Measurements from ENCODE around the gene MAP4.

MAP4 gene

GRCh38 chr3:47877719-47878118 is 138.5 kb downstream of the MAP4 start:
- no peak overlapping the region for H3K4me3 ChIP-seq (ENCODE audit: low read depth, low read length)
- TF ChIP-seq CTCF (IDR thresholded peaks at IDR 0.05; ENCODE audit: borderline replicate concordance, insufficient read depth, low read depth, low read length) = no peak

GRCh38 chr3:47877290-47877689 is 138.9 kb downstream of the MAP4 start:
- no peak for TF ChIP-seq CTCF (IDR thresholded peaks at IDR 0.05; ENCODE audit: borderline replicate concordance, insufficient read depth, low read depth, low read length)
- H3K4me3 ChIP-seq (ENCODE audit: low read depth, low read length) = no peak overlapping the region

GRCh38 chr3:47874913-47875312 is 141.3 kb downstream of the MAP4 start:
- H3K4me3 ChIP-seq (ENCODE audit: low read depth, low read length) = no peak overlapping the region
- TF ChIP-seq CTCF (IDR thresholded peaks at IDR 0.05; ENCODE audit: borderline replicate concordance, insufficient read depth, low read depth, low read length) = no peak

- TF ChIP-seq CTCF (IDR thresholded peaks at IDR 0.05; ENCODE audit: borderline replicate concordance, insufficient read depth, low read depth, low read length) = no peak
- no peak overlapping the region for H3K4me3 ChIP-seq (ENCODE audit: low read depth, low read length)
These were observed 141.8 kb downstream of the MAP4 start for GRCh38 chr3:47874438-47874837.

GRCh38 chr3:47872916-47873315 is 143.3 kb downstream of the MAP4 start:
- no peak for TF ChIP-seq CTCF (IDR thresholded peaks at IDR 0.05; ENCODE audit: borderline replicate concordance, insufficient read depth, low read depth, low read length)
- H3K4me3 ChIP-seq (ENCODE audit: low read depth, low read length) = no peak overlapping the region

- no peak for TF ChIP-seq CTCF (IDR thresholded peaks at IDR 0.05; ENCODE audit: borderline replicate concordance, insufficient read depth, low read depth, low read length)
- H3K4me3 ChIP-seq (ENCODE audit: low read depth, low read length) = no peak overlapping the region
These were observed 144.8 kb downstream of the MAP4 start for GRCh38 chr3:47871389-47871788.

- no peak for TF ChIP-seq CTCF (IDR thresholded peaks at IDR 0.05; ENCODE audit: borderline replicate concordance, insufficient read depth, low read depth, low read length)
- no peak overlapping the region for H3K4me3 ChIP-seq (ENCODE audit: low read depth, low read length)
These were observed 145.4 kb downstream of the MAP4 start for GRCh38 chr3:47870702-47871260.
